GM11168 (cell line): Measurements from ENCODE around the gene HOXB6.

ENCODE experiments used
- in situ Hi-C: fragments of 300-500 bp; cut with MboI; formaldehyde crosslinking; loops from one replicate; pipeline ENCODE4 v1.12.0; 2022; ENCODE audit warnings: low sequenced_read_pairs; ENCODE audit not compliant: unreplicated experiment

Gene HOXB6

DNA sequence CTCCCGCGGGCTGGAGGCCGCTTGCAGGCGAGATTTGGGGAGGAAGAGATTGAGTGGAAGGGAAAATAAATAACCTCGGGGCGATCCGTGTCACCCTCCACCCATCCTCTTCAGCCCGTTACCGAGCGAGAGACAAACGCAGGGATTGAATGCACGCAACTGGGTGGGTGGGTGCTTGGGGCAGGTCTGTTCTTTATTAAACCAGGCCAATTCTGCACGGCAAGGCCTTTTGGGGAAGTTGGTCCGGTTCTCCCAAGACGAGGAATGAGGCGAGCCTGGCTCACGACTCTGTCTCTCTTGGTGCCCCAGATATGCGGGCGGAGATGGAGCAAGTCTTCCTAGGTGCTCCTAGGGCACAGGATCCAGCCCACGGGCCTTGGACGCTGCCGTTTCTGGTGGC, 6.4 kb upstream of the HOXB6 start:
- in situ Hi-C loops, result no loop called here

GRCh38 chr17:48610282-48611211, 5.8 kb upstream of the HOXB6 start, which contains the start of gene HOXB7:
HOXB7 (minus strand) TSS chr17:48611017; CDS start chr17:48610918, 99 bp downstream.
- in situ Hi-C loops, result no loop called here

DNA sequence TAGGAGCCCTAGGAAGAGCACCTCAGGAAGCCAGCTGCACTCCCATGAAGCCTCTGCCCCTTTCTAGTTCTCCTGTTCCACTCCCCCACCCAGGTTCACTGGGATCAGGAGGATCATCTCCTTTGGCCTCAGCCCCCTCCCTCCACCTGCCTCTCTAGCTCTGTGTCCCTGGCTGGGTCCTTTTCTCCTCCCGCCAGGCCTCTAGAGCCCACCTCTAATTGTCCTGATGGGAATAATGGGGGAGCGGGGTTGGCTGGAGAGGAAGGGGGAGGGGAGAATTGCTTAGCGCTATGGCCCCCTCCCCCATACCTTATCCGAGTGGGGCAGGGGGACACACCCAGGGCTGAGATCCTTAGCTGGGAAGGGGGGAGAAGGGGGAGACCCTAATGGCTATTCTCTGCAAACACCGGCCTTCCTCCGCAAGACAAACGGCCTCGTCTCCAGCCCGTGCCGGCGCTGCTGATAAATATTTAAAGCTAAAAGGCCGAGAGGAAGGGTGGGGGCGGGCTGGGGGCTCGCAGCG, 5.0 kb upstream of the HOXB6 start:
- in situ Hi-C loops, result no loop called here

DNA sequence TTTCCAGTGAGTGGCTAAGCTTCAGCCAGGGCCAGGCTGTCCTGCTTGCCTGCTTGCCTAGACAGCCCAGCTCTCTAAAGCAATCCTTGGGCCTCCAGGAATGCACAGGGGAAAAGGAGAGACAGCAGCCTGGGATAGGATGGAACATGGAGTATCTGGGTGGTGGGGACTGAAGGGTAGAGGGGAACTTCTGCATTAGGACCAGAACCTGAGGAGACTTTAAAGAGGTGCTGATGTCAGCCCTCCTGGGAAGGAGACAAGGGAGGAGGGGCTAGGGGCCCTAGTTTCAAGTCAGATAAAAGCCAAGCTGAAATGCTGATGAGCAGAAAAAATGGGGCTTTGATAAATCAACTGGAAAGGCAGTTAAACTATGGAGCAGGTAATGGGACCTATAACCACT, 4.2 kb upstream of the HOXB6 start:
- in situ Hi-C loops, result no loop called here

GRCh38 chr17:48608494-48608834, 3.7 kb upstream of the HOXB6 start:
- in situ Hi-C loops, result no loop called here

DNA sequence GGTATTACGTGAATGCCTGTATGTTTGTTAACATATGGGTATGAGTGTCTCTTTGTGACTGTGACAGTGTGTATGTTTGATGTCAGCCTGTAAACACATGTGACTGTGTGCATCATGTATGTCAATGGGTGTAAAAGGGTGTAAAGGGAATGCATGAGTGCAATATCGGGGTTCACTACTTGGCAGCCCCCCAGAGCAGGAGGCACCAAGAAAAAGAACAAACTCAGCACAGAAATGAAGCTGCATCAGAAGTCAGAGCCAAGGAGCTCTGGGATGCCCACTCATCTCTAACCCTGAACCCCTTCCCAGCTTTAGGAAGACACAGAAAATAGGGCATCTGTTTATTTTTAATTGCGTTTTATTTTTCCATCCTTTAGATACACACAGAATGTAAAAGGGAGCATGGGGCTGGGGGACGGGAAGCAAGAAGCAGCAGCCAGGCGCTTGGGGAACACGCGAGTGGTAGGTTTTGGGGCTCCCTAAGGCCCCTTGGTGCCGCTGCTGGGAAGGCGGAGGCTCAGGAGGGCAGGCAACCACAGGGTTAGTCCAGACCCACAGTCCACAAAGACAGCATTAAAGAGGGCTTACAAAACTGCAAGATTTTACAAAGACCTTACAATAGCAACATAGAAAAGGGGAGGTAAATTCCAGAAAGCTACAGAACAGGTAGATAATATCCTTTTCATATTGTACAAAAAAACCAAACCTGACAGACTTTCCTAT, 2.3 kb upstream of the HOXB6 start:
- in situ Hi-C loops, result no loop called here

- in situ Hi-C loops, result no loop called here
Observed at GRCh38 chr17:48605991-48606891, 1.5 kb upstream of the HOXB6 start.

DNA sequence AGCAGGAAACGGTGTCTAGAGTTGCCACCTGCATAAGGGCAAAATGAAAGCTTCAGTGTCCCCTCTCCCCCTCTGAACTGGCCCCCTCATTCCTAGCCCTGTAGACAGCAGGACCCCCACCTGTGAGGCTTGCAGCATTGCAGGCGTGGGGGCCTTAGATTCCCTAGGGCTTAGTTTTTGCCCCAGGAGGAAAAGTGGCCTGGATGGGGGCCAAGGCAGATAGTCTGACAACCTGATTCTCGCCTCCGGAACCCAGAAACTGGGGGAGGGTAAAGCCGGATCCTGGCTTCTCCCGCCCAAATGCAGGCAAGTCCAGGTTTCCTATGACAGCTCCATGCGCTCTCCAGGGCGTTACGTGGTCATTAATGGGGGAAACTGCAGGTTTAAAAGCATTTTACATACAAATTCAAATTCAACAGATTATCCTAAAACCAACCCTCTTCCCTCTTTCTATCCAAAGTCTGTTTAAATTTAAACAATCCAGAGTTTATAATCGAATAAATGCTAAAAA, 678 bp upstream of the HOXB6 start:
- in situ Hi-C loops, result no loop called here

DNA sequence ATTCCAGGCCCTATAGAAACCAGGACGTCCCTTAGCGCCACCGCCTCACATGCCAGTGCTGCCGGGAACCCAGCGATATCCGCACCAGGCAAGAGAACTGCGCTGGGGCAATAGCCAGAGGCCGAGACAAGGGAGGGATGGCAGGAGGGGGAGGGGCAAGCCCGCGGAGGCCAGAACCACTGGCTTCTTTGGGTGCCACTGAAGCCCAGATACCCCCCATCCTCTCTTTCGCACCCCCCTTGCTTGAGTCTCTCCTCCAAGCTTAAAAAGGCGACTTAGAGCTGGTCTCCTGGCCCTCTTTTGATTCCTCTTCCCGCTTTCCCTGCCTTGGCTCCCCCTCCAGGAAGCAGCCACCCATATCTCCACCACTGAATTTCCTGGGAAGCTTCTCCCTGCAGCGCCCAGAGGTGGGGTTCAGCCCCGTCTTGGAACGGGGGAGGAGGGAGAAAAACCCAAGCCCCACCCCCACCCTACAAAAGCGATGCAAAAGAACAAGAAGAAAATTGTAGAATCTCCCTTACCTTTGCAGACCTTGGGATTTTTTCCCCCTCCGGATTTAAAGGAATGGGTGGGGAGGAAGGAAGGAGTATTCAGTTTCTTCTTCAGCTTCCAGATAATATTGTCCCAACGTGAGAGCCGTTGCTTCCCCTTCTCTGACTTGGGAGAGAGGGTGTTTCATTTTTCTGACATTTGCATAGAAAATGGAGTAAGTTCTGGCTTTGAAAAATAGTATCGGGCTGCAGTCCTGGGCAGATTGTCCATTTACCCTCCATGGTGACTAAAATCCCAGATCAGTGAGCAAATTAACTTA, 622 bp downstream of the HOXB6 start:
- in situ Hi-C loops, result no loop called here

DNA sequence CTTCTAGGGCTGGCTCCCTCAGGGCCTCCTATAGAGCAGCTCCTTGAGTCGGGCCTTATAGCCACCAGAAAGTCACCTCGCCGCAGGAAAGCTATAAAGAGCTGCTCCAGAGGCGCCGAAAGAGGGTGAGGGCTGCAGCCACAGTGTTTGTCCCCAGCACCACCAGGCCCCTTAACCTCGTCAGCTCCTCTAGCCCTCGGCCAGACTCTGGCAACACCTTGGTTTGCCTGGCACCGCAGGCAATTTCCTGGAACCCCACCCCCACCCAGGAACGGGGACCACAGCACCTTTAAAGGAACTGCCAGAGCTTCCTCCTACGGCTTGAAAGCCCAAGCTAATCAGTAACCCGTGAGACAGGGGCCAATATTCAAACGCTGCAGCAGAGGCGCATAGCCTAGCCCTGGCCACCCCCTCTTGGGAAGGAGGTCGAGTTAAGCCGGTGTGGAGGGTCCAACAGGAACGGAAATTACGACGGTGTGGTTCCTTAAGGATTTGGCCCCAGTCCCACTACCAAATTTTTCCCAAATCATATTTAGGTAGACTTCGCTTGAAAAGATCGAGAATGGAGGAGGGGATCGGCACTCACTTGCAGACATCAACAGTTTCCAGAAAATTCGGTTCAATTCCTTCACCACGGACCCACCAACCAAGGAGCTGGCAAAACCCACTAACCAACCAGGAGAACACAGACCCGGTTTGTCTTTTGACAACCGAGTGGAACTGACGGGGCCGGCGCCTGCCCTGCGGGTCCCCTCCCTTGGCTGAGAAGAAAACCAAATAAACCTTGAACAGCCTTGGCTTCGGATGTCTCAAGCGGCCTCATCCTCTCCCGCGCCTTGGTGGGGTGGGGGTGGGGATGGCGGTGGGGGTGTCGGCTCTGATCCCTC, 3.0 kb downstream of the HOXB6 start:
- in situ Hi-C loops, result no loop called here

GRCh38 chr17:48601207-48601538, 3.6 kb downstream of the HOXB6 start:
- in situ Hi-C loops, result no loop called here

DNA sequence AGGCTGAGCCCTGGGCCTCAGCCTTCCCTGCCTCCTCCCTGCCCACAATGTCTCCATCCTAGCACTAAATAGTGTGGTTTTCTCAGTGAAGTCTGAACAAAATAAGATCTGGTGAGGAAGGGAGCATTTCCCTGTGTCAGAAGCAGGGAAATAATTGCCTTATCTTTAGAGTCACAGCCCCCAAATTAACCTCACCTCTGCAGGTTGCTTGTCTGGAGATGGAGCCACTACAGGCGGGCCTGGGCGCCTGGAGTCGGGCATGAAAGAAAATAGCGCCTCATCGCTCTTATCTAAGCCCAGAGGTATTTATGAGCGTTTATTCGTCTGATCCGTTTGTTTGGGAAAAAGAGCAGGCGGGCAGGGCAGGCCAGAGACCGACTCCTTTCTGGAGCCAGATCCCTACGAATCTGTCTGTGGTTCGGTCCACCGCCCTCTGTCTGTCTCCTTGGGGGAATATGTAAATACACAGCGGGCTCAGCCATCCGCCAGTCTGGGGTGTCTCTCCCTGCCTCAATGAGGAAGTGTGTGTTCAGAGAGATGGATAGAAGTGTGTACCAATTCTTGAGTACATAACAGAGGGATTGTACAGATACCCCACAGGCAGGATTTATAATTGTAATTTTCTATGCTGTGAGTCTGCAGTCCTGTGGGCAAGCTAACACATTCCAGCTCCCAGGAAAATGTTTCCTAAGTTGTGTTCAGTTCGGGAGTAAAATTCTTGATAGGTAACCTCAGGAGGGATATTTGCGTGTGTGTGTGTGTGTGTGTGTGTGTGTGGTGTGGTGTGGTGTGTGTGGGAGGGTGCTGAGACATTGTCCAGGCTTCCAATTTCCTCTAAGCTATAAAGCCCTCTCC, 4.3 kb downstream of the HOXB6 start:
- in situ Hi-C loops, result no loop called here

DNA sequence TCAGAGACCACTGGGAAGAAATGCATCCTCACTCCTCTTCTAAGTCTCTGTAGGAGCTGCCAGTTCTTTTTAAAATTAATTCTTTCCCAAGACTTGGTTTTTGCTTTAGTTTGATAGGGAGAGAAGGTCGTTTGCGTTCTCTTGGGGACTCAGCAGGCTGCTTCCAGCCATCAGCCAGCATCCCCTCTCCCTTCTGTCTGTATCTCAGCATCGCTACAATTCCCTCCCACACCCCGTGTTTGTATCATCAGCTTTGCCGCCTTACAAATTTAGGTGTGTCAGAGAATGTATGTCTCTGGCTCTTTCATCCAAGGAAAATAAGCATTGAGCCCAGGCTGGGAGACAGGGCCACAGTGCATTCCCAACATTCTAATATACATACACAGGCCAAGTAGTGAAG, 5.4 kb downstream of the HOXB6 start:
- in situ Hi-C loops, result no loop called here

DNA sequence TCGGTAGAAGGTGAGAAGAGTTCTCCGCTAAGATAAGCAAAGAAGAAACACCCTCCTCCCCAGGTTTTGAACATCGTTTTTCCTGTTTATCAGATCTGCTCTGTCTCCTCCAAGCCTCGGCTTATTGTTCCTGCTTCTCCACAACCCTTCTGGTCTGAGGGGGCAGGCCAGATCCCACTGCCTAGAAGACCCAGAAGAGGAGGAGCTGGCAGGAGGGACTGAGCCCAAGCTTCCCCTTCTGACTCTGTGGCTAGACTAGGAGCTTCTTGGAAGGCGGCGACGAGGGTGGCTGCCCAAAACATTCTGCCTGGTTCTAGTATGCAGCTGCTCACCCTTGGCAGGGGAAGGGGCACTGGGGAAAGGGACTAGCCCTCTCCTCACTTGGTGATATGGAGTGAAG, 6.0 kb downstream of the HOXB6 start:
- in situ Hi-C loops, result no loop called here

GRCh38 chr17:48597778-48598631, 6.8 kb downstream of the HOXB6 start:
- in situ Hi-C loops, result no loop called here

- in situ Hi-C loops, result no loop called here
Observed at GRCh38 chr17:48597528-48597777, 7.3 kb downstream of the HOXB6 start.
